NCI-H748 treated with DMSO at 0.1 percent for 48 hours (cell line): ENCODE results near the gene UGT1A7.
"Not testable (repeated sequence)": the region's sequence is repeated elsewhere in the genome, so short reads cannot be mapped to it uniquely, and the experiment has no call there.

Source experiments
- DNase-seq: peaks from one replicate; lab custom pipeline; 2025; lab: John Stamatoyannopoulos, UW

UGT1A7 gene

DNA sequence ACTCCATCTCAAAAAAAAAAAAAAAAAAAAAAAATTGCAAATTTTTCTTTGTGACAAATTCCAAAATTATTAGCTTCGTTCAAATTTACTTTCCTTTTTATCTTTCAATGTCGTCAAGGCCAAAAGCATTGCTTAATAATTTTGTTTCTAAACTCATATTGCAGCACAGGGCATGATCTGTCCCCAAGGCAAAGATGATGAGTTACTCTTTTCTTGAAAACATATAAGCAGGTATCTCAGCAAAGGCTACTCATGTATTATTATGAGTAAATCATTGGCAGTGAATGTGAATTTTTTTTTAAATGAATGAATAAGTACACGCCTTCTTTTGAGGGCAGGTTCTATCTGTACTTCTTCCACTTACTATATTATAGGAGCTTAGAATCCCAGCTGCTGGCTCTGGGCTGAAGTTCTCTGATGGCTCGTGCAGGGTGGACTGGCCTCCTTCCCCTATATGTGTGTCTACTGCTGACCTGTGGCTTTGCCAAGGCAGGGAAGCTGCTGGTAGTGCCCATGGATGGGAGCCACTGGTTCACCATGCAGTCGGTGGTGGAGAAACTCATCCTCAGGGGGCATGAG lies at the start of gene UGT1A7:
Gene UGT1A7 (plus strand): TSS at position 381 of the 579 bp plus-strand sequence. CDS start 37 bp downstream, at position 418.
- no peak for DNase-seq

DNA sequence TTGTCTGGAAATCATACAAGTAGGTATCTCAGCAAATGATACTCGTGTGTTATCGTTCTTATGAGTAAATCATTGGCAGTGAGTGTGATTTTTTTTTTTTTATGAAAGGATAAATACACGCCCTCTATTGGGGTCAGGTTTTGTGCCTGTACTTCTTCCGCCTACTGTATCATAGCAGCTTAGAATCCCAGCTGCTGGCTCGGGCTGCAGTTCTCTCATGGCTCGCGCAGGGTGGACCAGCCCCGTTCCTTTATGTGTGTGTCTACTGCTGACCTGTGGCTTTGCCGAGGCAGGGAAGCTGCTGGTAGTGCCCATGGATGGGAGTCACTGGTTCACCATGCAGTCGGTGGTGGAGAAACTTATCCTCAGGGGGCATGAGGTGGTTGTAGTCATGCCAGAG lies 45.4 kb upstream of the UGT1A7 start, which contains the start of gene UGT1A10:
Gene UGT1A10 (plus strand): TSS at position 143 of the 400 bp plus-strand sequence. CDS start 75 bp downstream, at position 218.
- not testable (repeated sequence) for DNase-seq

DNA sequence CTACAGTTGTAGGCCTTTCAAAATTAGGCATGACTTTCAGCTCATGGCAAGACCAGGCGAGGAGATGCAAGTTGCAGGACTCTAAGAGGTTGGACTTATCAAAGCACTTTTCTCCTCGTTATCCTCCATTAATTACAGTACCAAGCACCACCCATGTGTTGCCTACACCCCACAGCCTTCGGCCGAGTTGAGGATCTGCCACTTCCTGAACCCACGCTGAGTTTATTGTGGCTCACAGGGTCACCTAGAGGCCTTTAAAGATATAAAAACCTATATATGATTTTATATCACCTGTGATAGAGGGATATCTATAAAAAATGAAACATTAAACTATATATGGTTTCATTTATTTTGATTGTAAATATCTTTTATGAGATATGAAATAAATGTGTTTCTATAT lies 42.9 kb upstream of the UGT1A7 start:
- no peak for DNase-seq

DNA sequence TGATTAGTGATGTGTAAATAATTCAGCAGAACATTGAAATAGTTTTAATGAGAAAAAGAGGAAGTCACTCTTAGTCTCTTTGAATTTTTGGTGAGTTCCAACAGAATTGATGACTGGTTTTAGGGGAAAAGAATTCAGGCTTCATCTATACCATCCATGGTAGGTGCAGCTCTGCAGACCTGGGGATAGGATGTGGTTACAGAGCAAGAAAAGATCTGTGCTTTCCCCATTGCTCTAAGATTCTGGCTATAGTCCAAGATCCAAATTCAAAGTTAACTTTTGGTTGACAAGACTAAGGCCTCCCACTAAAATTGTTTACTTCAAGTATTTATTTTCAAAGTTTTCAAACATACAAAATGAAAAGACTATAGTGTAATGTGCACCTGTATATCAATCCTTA lies 41.8 kb upstream of the UGT1A7 start:
- DNase-seq: no peak

DNA sequence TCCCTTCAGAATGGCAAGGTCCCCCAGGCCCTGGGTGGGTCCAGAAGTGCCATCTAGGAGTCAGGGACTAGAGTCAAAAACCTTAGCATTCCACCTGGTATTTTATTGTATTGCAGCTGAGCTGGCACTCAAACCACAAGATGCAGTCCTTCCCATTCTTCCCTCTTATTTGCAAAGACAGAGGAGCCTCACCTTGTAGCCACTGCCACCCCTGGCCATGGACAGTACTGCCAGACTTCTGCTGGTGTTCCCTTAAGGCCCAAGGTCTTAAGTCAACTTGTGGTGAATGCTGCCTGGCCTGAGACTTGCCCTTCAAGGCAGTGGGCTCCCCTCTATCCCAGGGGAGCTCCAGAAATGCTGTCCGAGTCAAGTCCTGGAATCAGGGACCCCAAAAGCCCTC lies 38.6 kb upstream of the UGT1A7 start:
- no peak for DNase-seq

DNA sequence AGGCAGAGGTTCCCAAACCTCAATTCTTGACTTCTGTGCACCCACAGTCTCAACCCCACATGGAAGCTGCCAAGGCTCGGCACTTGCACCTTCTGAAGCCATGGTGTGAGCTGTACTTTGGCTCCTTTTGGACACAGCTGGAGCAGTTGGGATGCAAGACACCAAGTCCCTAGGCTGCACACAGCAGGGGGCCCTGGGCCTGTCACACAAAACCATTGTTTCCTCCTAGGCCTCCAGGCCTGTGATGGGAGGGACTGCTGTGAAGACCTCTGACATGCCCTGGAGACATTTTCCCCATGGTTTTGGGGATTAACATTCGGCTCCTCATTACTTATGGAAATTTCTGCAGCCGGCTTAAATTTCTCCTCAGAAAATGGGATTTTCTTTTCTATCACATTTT lies 35.7 kb upstream of the UGT1A7 start:
- not testable (repeated sequence) for DNase-seq

DNA sequence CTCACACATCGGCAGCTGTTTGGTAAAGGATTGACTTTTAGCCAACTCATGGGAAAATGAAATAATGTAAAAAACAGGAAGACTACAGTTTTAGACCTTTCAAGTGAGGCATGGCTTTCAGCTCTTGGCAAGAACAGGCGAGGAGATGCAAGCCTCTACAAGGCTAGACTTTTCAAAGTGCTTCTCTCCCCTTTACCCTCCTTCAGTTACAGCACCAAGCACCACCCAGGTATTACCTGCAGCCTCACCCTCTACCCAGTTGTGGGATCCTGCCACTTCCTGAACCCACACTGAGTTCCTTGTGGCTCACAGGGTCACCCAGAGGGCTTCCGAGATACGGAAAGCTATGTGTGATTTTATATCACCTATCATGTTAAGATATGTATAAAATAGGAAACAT lies 30.7 kb upstream of the UGT1A7 start:
- DNase-seq: no peak

DNA sequence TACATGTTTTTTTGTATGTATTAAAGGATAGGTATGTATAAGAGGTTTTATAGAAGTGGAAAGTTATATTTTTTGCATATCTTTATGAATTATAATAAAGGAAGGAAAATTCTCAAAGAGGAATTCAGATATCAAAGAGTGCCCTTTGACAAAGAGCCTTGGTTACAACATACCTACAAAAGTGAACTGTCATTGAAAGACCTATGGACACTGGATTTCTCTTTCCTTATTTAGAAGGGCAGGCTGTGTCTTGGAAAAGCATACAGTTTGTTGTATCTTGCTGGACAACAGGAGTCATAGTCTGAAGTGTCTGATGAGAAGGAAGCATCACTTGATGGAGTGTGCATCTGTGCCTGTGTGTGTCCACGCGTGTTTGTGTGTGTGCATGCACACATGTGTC lies 30.3 kb upstream of the UGT1A7 start:
- DNase-seq: no peak

DNA sequence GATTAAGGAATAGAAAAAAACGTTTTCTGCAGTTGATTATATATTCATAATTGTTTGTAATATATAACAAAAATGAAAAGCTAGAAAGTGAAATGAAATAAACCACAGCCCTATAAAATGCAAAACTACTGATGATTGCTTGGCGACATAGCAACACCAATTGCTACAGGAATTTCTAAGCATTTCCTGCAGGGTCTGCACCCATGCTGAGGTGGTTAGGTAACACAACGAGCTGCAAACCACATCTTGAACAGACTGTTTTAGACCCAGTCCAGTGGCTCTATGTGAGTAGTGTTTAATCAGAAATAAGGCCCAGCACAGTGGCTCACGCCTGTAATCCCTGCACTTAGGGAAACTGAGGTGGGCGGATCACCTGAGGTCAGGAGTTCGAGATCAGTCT lies 27.2 kb upstream of the UGT1A7 start:
- no peak for DNase-seq

DNA sequence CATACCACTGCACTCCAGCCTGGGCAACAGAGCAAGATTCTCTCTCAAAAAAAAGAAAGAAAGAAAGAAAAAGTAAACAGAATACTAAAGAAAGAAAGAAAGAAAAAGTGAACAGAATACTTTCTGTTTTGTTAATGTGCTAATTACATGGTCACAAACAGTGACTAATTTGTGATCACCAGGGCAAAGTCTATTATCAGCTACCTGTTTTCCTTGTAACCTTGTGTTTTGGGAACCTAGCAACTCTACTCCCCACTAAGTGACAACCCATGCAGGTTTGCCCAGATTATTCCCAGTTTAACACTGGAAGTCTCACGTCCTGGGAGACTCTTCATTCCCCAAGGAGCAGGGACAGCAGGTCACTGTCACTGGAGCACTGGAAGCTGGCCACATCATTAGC lies 26.7 kb upstream of the UGT1A7 start:
- no peak for DNase-seq

DNA sequence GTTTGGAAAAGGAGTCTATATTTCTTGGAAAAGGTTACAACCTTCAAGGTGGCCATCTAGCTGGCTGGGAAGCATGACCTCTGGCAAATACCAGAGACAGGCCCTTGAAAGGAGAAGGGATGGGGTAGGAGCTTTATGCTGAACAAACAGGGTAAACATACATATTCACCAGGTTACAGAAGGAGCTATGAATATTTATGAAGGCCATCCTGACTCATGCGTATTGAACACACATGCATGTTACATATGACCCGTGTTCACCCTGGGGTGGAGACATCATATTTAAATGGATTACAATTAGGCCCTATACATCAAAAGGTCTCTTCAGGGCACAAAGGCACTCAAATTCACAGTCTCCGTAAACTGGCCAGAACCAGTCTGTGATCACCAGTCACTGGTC lies 25.8 kb upstream of the UGT1A7 start:
- DNase-seq: not testable (repeated sequence)

DNA sequence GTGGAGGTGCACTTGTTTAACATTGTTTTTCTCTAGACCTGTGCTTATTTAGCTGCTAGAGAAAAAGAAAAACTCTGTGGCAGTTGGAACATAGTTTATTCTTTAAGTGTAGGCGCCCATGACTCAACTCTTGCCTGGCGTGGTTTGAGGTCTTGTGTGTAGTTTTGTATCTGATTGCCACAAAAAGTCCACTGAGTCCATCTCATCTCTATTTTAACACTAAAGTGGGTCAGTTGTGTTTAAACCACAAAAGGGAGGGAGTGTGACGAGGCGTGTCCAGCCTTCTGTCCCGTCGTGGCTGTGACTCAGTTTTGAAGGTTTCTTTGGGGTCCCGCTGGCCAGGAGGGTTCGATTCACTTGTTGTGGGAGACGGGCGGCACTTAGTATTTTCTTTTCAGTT lies 25.3 kb upstream of the UGT1A7 start:
- DNase-seq: no peak

DNA sequence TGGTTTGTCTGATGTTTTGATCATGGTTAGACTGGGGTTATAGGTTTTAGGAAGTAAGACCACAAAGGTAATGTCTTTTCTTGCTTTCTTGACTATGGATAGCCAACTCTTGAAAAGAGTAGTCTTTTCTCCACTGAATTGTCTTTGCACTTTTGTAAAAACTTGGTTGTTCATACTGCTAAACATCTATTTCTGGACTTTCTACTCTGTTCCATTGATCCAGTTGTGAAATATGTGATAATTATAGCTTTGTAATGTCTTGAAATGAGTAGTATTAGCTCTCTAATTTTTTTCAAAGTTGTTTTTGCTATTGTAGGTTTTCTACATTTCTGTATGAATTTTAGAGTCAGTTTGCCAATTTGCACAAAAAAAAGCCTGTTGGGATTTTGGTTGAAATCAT lies 23.1 kb upstream of the UGT1A7 start:
- DNase-seq: no peak

DNA sequence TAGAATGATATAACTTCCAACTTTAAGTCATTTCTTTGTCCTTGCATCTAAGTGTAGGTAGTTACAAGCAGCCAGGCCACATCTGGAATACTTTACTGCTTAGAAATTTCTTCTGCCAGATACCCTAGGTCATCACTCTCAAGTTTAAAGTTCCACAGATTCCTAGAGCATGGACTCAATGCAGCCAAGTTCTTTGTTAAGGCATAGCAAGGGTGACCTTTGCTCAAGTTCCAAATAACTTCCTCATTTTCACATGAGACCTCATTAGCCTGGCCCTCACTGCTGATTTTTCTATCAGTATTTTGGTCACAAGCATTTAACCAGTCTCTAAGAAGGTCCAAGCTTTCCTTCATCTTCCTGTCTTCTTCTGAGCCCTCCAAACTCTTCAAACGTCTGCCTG lies 17.8 kb upstream of the UGT1A7 start:
- DNase-seq: no peak

DNA sequence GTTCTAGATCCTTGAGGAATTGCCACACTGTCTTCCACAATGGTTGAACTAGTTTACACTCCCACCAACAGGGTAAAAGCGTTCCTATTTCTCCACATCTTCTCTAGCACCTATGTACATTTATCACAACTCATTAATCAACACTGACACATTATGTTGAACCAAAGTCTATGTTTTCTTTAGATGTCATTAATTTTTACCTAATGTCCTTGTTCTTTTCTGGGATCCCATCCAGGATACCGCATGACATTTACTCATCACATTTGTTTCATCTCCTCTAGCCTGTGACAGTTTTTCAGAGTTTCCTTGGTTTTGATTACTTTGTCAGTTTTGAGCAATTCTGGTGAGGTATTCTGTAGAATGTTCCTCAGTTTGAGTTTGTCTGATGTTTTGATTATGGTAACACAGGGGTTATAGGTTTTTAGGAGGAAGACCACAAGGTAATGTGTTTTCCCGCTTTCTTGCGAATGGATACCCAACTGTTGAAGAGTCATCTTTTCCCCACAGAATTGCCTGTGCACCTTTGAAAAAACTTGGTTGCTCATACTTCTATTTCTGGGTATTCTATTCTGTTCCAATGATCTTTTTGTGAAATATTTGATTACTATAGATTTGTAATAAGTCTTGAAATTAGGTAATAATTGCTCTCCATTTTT lies 13.0 kb upstream of the UGT1A7 start:
- no peak for DNase-seq

DNA sequence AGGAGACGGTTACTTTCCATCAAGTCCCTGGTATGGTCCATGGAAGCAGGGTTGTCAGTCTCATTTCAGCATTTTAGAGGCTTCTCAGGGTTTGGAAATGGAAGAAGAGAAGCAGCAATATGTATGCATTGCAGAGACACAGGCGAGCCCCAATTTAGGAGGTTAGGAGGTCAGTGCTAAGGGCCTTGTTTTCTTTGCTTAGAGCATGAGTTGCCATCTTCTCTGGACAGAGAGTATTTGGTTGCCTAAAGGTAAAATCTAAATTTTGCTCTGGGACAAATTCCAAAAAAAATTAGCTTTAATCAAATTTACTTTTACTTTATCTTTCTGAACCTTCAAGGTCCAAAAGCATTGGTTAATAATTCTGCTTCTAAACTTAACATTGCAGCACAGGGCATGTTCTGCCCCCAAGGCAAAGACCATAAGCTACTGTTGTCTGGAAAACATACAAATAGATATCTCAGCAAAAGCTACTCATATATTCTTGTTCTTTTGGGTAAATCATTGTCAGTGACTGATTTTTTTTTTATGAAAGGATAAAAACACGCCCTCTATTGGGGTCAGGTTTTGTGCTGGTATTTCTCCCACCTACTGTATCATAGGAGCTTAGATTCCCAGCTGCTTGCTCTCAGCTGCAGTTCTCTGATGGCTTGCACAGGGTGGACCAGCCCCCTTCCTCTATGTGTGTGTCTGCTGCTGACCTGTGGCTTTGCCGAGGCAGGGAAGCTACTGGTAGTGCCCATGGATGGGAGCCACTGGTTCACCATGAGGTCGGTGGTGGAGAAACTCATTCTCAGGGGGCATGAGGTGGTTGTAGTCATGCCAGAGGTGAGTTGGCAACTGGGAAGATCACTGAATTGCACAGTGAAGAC lies 10.2 kb upstream of the UGT1A7 start, which contains the start of gene UGT1A9:
Gene UGT1A9 (plus strand): TSS at position 609 of the 872 bp plus-strand sequence. CDS start 37 bp downstream, at position 646.
- no peak for DNase-seq

DNA sequence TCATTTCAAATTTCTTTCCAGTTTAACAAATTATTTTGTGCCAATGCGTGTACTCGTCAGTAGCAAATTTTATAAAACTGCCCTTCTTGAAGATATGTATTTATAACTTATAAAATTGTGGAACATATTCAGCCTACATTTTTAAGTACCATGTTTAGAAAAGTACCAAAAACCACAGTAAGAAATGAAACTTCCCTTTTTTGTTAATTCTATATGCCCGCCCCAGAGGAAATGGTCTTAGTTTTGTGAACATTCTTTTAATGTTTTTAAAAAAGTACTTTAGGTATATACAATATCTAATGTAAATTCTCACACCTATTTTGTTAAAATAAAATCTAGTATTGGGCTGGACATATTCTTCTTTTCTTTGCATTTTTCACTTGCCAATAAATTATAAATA lies 8.8 kb upstream of the UGT1A7 start:
- DNase-seq: no peak

DNA sequence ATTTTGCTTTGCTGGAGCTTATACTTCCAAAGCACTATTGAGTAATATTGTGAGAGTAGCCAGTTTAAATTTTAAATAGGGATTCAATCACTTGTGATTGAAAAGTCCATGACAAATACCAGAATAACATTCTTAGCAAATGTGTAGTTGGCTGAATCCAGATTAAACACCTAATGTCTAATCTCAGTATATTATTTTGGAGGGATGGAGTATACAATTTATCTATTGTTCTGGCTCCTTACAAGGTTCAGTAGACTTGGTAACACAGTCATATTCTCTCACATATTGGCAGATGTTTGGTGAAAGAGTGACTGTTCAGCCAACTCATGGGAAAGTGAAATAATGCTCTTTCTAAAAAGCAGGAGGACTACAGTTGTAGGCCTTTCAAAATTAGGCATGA lies 7.8 kb upstream of the UGT1A7 start:
- no peak for DNase-seq

DNA sequence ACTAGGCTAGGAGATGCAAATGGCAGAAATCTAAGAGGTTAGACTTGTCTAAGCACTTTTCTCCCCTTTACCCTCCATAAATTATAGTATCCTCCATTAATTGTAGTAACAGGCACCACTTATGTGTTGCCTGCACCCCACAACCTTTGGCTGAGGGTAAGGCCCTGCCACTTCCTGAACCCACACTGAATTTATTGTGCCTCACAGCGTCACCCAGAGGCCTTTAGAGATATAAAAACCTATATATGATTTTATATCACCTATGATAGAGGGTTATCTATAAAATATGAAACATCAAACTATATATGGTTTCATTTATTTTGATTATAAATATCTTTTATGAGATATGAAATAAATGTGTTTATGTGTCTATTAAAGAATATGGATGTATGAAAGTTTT lies 7.4 kb upstream of the UGT1A7 start:
- no peak for DNase-seq

DNA sequence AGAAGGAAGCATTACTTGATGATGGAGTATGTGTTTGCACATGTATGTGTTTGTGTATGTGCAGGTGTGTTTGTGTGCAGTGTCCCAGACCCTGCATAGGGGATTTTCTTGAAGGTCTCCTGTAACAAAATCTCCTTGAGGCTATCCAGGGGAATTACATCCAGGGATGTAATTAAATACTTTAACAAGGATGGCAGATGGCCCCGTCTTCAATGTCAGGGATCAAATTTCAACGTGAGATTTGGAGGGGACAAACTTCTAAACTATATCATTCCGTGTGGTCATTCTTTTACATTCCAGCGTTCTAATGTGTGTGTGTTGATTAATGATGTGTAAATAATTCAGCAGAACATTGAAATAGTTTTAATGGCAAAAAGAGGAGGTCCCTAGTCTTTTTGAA lies 6.7 kb upstream of the UGT1A7 start:
- DNase-seq: no peak

DNA sequence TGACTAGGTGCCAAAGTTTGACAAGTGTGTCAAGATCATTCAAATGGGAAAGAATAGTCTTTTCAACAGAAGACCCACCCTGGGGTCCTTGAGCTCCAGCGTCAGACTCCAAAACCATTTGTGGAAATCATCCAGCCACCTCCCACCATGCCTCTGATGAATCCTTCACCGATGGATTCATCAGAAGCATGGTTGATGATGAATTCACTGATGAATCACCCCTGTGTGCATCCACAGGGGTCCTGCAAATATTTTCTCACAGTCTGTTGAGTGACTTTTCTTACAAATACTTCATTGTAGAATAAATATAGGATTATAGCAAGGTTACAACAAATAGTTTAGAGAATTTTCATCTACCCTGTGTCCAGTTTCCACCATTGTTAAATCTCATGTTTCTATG lies 5.7 kb upstream of the UGT1A7 start:
- DNase-seq: no peak

DNA sequence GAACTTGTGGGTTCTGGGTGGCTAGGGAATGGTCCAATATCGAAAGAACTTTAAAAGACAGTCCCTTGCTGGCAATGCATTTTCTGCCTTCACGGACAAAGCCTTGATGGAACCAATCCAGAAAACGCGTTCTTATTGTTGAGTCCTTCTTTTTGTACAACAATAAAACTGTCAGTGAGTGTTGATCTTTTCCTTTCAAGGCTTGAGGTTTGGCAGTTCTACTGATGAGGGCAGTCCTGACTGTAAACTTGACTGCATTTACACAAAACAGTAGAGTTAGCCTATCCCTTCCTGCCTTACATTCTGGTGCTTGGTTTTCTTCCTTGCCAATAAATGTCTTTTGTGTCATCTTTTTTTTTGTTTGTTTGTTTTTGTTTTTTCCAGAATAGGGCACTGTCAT lies 2.5 kb upstream of the UGT1A7 start:
- no peak for DNase-seq
